HEK293T (cell line): Measurements from ENCODE around the gene MAT1A.

Experiments used
- FOXA1 ChIP-seq: fragments of 450-650 bp; IDR thresholded peaks from 2 replicates; pipeline ENCODE4 v1.6.1; 2016; ENCODE audit warnings: mild to moderate bottlenecking
- TARDBP ChIP-seq: fragments of 450-650 bp; IDR thresholded peaks from 2 replicates; pipeline ENCODE4 v1.6.1; 2016

GRCh38 chr10:80284522-80284921 lies 4.9 kb downstream of the MAT1A start:
- TF ChIP-seq TARDBP, result no peak
- no peak for TF ChIP-seq FOXA1
